ENCODE measurements around the gene CCK.

DNA sequence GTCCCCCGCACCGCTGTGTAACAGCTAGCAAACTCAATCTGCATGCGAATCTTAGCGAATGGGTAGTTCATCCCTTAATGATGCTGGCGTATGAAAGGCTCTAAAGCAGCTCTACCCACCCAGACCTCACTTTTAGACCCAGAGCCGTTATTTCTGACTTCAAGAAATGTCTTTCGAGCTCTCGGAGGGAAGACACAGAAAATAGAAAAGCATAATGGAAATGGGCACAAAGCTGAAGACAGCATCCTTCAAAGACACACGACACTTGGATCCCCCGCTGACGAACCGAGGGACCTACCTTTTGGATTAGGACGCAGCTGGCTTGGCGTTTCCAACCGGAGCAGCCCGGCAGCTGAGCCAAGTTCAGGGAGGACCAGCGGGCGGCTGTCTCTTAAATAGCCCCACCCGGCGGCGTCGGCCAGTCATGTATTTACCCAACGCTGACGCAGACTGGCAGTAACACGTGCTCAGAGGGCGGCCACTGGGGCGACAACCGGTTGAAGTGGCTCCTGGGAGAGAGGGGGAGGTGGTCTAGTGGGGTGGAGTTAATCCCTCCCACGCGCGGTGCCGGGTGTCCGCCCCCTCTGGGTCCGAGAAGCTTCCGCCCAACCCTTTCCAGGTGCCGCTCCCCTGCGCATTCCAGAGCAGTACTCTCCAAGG, 1.5 kb downstream of the CCK start:
- TF ChIP-seq, protein P1, sequence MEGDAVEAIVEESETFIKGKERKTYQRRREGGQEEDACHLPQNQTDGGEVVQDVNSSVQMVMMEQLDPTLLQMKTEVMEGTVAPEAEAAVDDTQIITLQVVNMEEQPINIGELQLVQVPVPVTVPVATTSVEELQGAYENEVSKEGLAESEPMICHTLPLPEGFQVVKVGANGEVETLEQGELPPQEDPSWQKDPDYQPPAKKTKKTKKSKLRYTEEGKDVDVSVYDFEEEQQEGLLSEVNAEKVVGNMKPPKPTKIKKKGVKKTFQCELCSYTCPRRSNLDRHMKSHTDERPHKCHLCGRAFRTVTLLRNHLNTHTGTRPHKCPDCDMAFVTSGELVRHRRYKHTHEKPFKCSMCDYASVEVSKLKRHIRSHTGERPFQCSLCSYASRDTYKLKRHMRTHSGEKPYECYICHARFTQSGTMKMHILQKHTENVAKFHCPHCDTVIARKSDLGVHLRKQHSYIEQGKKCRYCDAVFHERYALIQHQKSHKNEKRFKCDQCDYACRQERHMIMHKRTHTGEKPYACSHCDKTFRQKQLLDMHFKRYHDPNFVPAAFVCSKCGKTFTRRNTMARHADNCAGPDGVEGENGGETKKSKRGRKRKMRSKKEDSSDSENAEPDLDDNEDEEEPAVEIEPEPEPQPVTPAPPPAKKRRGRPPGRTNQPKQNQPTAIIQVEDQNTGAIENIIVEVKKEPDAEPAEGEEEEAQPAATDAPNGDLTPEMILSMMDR (IDR thresholded peaks at IDR 0.05): no peak
- TF ChIP-seq POLR2A (IDR thresholded peaks at IDR 0.05): no peak
